ENCODE data around the gene CCBE1.

GRCh38 chr18:59448546-59448945, 248.7 kb downstream of the CCBE1 start:
- TF ChIP-seq YY1 (IDR thresholded peaks at IDR 0.05; ENCODE audit: low read depth) (no peak), NFIC (IDR thresholded peaks at IDR 0.05) (no peak), CREB1 (IDR thresholded peaks at IDR 0.05; ENCODE audit: low read depth) (no peak)

Data from Ishikawa (cell line).